HepG2 (cell line): ENCODE measurements around the gene DNAAF3. TPM values are rescaled to one million over a fixed set of nuclear protein-coding genes. Genes with fewer than 3 reads are reported as not detected.
A peak's percentile ranks its signal among the peaks of the same experiment; 100 is the strongest.

Experiments
- DZIP1 ChIP-seq: sonication (generic); formaldehyde crosslinking; IDR thresholded peaks from 2 replicates; pipeline ENCODE4 v1.5.0; 2020; ENCODE audit warnings: mild to moderate bottlenecking, missing genetic modification reagents
- FOXP4 ChIP-seq: sonication (generic); formaldehyde crosslinking; IDR thresholded peaks from 2 replicates; pipeline ENCODE4 v1.4.0; 2020; ENCODE audit warnings: missing genetic modification reagents
- GABPA ChIP-seq, 2 experiments: IDR thresholded peaks; 2 replicates each; pipeline ENCODE4 v1.6.1; 2011 to 2016; ENCODE audit warnings: low read depth in 2 of 2, low read length in 1 of 2, missing biosample characterization in 1 of 2, missing genetic modification characterization in 1 of 2
- MIER3 ChIP-seq: IDR thresholded peaks from 2 replicates; pipeline ENCODE4 v1.6.1; 2016; ENCODE audit warnings: missing compliant biosample characterization, borderline replicate concordance
- TAF1 ChIP-seq: sonication (generic); formaldehyde crosslinking; IDR thresholded peaks from 2 replicates; pipeline ENCODE4 v1.4.0; 2020; ENCODE audit warnings: missing genetic modification reagents
- ZBTB44 ChIP-seq: sonication (generic); formaldehyde crosslinking; IDR thresholded peaks from 2 replicates; pipeline ENCODE4 v1.4.0; 2020; ENCODE audit warnings: missing genetic modification reagents
- ZFY ChIP-seq: sonication (generic); formaldehyde crosslinking; IDR thresholded peaks from 2 replicates; pipeline ENCODE4 v1.4.0; 2020; ENCODE audit warnings: missing genetic modification reagents
- polyA plus RNA-seq, 8 experiments: library from polyadenylated mRNA; depleted of rRNA in 3 of 8; stranded (reverse) in 7 of 8; unstranded in 1 of 8; fragments of >200 nt; fragmentation: Illumina TruSeq in 4 of 8; extraction: Trizol in 4 of 8; gene quantifications; 2 replicates each; pipeline versions ENCODE4 v1.2.1 to v1.2.3, GENCODE V29; 2011 to 2016; ENCODE audit warnings: low read depth in 4 of 8, missing spikeins in 1 of 8, mixed read lengths in 1 of 8; ENCODE audit not compliant: insufficient read depth in 1 of 8
- total RNA-seq, 5 experiments: library from RNA; depleted of rRNA; stranded (reverse); fragments of >200 nt; fragmentation: Illumina TruSeq; extraction: Trizol; gene quantifications; 2 replicates each; pipeline ENCODE4 v1.2.3, GENCODE V29; 2016; ENCODE audit warnings: low read depth in 1 of 5

DNAAF3 gene
- total and polyA plus RNA-seq, 2 of the 13 experiments (the other 11 are each of a cell fraction or from before 2014, with no cell fraction given), result 0.30 to 0.40 TPM

GRCh38 chr19:55156202-55157063, 10.0 kb downstream of the DNAAF3 start (continued):
- TF ChIP-seq FOXP4 (CRISPR knock-in tag), result no peak
- 0 out of 2 replicates have a peak, but pooled peaks have one; percentile 42 for TF ChIP-seq DZIP1 (CRISPR knock-in tag)
- TF ChIP-seq ZBTB44 (CRISPR knock-in tag), result no peak
- TF ChIP-seq GABPA (IDR thresholded peaks at IDR 0.05; ENCODE audit: low read depth, low read length), result no peak
- peak; percentile 51 for TF ChIP-seq GABPA (CRISPR knock-in tag; IDR thresholded peaks at IDR 0.05; ENCODE audit: low read depth)
- peak; percentile 37; the same call in 1 of the 2 replicates for TF ChIP-seq TAF1 (CRISPR knock-in tag)
- no peak for TF ChIP-seq MIER3 (CRISPR knock-in tag)
- TF ChIP-seq ZFY (CRISPR knock-in tag), result 0 out of 2 replicates have a peak, but pooled peaks have one; percentile 33
